Smooth muscle cell (in vitro differentiated cells): ENCODE results near the gene DCLK1. TPM values are rescaled to one million over a fixed set of nuclear protein-coding genes. Genes with fewer than 3 reads are reported as not detected.

Source experiments
- DNase-seq: peaks from one replicate; lab custom pipeline; 2025; ENCODE audit not compliant: unreplicated experiment; lab: John Stamatoyannopoulos, UW
- H2AFZ ChIP-seq: fragments of 200-600 bp; sonication (generic); 2 replicates; pipeline ENCODE4 v1.6.0; 2016; ENCODE audit warnings: antibody characterized with exemption, low read depth, mild to moderate bottlenecking
- H3F3A ChIP-seq: fragments of 200-600 bp; sonication (generic); 2 replicates; pipeline ENCODE4 v1.6.0; 2017; ENCODE audit warnings: antibody characterized with exemption, low read depth
- H3K27ac ChIP-seq: fragments of 200-600 bp; sonication (generic); 2 replicates; pipeline ENCODE4 v1.5.1; 2016; ENCODE audit warnings: low read depth, mild to moderate bottlenecking
- H3K27me3 ChIP-seq: fragments of 200-600 bp; sonication (generic); 2 replicates; pipeline ENCODE4 v1.6.1; 2016; ENCODE audit warnings: low read depth, mild to moderate bottlenecking
- H3K36me3 ChIP-seq: fragments of 200-600 bp; sonication (generic); 2 replicates; pipeline ENCODE4 v1.5.1; 2016; ENCODE audit warnings: low read depth
- H3K4me1 ChIP-seq: fragments of 200-600 bp; sonication (generic); 2 replicates; pipeline ENCODE4 v1.5.1; 2016; ENCODE audit warnings: low read depth
- H3K4me2 ChIP-seq: fragments of 200-600 bp; sonication (generic); 2 replicates; pipeline ENCODE4 v1.6.0; 2016; ENCODE audit warnings: mild to moderate bottlenecking
- H3K4me3 ChIP-seq: fragments of 200-600 bp; sonication (generic); 2 replicates; pipeline ENCODE4 v1.5.1; 2016; ENCODE audit warnings: mild to moderate bottlenecking
- H3K79me2 ChIP-seq: fragments of 200-600 bp; sonication (generic); 2 replicates; pipeline ENCODE4 v1.6.0; 2016; ENCODE audit warnings: low read depth, mild to moderate bottlenecking
- H3K9ac ChIP-seq: fragments of 200-600 bp; sonication (generic); 2 replicates; pipeline ENCODE4 v1.6.0; 2016; ENCODE audit warnings: low read depth
- H3K9me3 ChIP-seq: fragments of 200-600 bp; sonication (generic); replicated peaks from 2 replicates; pipeline ENCODE4 v1.5.1; 2016; ENCODE audit warnings: low read depth
- H4K20me1 ChIP-seq: fragments of 200-600 bp; sonication (generic); 2 replicates; pipeline ENCODE4 v1.6.0; 2016; ENCODE audit warnings: low read depth
- WGBS: methylation state at CpG from one replicate; pipeline ENCODE4 v1.1.7; 2016; ENCODE audit warnings: low lambda C conversion rate; 5-methylcytosine and 5-hydroxymethylcytosine counted together
- polyA plus RNA-seq: library from polyadenylated mRNA; unstranded; fragments of >200 nt; fragmentation: Nextera tagmentation; extraction: Ambion mirVana; gene quantifications from 2 replicates; pipeline ENCODE4 v1.2.1, GENCODE V29; 2016
- total RNA-seq: library from RNA; depleted of rRNA; stranded (reverse); fragments of >200 nt; gene quantifications from 2 replicates; pipeline ENCODE4 v1.2.3, GENCODE V29; 2014
- TF ChIP-seq, protein P1 (sequence below): fragments of 200-600 bp; sonication (generic); IDR thresholded peaks from 2 replicates; pipeline ENCODE4 v1.5.1; 2017; ENCODE audit warnings: borderline replicate concordance, mild to moderate bottlenecking, antibody characterized with exemption; ENCODE audit not compliant: insufficient read depth, poor library complexity, severe bottlenecking

DCLK1 gene
- total and polyA plus RNA-seq, 2 experiments from 2014 or later: 0.72 TPM; not detected in 1

DNA sequence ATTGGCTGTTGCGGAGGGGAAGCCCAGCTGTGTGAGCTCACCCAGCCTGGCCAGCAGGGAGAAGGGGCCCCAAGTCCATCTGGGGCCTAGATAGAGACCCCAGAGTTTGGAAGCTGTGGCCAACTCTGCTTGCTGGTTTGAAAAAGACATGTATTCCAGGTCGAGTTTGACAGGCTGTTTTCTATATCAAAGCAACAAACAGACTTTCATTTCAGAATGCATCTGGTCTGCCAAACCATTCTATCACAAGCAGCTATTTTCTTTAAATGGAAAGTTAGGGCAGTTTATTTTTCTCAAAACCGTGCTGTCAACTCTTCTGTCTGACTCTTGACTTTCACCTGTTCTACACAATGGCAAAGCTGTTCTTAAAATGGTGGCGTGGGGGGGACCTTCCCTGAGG is 185.8 kb downstream of the DCLK1 start:
- Histone ChIP-seq H3K79me2 (no peaks in the 10 kb centered on the region), H2AFZ (no peak overlapping the region), H4K20me1 (no peaks in the 10 kb centered on the region), H3K4me2 (no peak overlapping the region), H3K4me1 (no peaks in the 10 kb centered on the region), H3K36me3 (no peaks in the 10 kb centered on the region), H3K27ac (no peak overlapping the region), H3K27me3 (no peaks in the 10 kb centered on the region), H3K9ac (no peak overlapping the region), H3F3A (no peaks in the 10 kb centered on the region), H3K4me3 (no peak overlapping the region), H3K9me3 (no peaks in the 10 kb centered on the region)
- whole genome bisulfite sequencing: 89% methylated on average over 4 of the region's 4 CpGs
- TF ChIP-seq, protein P1, sequence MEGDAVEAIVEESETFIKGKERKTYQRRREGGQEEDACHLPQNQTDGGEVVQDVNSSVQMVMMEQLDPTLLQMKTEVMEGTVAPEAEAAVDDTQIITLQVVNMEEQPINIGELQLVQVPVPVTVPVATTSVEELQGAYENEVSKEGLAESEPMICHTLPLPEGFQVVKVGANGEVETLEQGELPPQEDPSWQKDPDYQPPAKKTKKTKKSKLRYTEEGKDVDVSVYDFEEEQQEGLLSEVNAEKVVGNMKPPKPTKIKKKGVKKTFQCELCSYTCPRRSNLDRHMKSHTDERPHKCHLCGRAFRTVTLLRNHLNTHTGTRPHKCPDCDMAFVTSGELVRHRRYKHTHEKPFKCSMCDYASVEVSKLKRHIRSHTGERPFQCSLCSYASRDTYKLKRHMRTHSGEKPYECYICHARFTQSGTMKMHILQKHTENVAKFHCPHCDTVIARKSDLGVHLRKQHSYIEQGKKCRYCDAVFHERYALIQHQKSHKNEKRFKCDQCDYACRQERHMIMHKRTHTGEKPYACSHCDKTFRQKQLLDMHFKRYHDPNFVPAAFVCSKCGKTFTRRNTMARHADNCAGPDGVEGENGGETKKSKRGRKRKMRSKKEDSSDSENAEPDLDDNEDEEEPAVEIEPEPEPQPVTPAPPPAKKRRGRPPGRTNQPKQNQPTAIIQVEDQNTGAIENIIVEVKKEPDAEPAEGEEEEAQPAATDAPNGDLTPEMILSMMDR: no peak
- no peak for DNase-seq

DNA sequence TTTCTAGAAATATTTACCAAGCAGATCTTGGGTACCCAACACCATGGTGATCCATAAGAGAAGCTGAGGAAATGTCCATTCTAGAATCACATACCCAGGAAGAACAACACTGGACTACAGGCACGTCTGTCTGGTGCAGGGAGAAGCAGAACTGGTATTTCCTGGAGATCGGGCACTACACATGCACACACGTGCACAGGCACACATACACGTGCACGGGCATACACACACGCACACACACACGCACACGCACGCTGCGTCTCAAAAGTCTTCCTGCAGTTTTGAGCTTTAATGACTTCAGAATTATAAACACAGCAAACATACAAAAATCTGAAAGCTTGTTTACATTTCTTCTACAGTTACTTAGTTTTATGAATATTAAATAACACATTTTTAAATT is 189.8 kb downstream of the DCLK1 start:
- H3K4me3 ChIP-seq: no peak overlapping the region
- H3K79me2 ChIP-seq: no peaks in the 10 kb centered on the region
- H3K36me3 ChIP-seq: no peaks in the 10 kb centered on the region
- H3K9ac ChIP-seq: no peak overlapping the region
- no peaks in the 10 kb centered on the region for H3K4me1 ChIP-seq
- no peaks in the 10 kb centered on the region for H3K9me3 ChIP-seq
- DNase-seq: no peak
- TF ChIP-seq, protein P1: no peak
- H3K4me2 ChIP-seq: no peak overlapping the region
- H3K27ac ChIP-seq: no peak overlapping the region
- no peak overlapping the region for H2AFZ ChIP-seq
- no peaks in the 10 kb centered on the region for H3F3A ChIP-seq
- WGBS: 96% methylated on average over 10 of the region's 10 CpGs
- no peaks in the 10 kb centered on the region for H4K20me1 ChIP-seq
- H3K27me3 ChIP-seq: no peaks in the 10 kb centered on the region

DNA sequence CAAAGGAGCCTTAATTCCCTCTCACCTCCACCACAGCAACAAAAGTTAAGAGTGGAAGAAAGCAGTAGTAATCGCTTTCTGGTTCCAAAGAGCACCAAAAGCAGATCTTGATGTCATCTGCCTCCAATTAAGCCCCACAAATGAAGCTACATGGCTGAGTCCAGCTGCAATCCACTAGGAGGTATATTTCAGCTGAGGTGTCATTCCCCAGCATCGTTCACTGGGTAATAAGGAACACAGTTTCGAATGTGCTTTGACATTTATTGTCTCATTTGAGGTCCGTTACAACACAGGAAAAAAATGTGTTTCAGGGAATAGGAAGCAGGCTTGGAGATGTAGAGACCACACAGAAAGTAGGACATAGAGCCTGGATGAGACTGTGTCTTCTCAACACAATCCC is 190.4 kb downstream of the DCLK1 start:
- H3K4me2 ChIP-seq: no peak overlapping the region
- no peaks in the 10 kb centered on the region for H4K20me1 ChIP-seq
- no peaks in the 10 kb centered on the region for H3K36me3 ChIP-seq
- no peak overlapping the region for H3K4me3 ChIP-seq
- H3F3A ChIP-seq: no peaks in the 10 kb centered on the region
- no peaks in the 10 kb centered on the region for H3K27me3 ChIP-seq
- TF ChIP-seq, protein P1: no peak
- H3K9me3 ChIP-seq: no peaks in the 10 kb centered on the region
- 84% methylated on average over 4 of the region's 4 CpGs for WGBS
- DNase-seq: no peak
- no peak overlapping the region for H3K9ac ChIP-seq
- H2AFZ ChIP-seq: no peak overlapping the region
- H3K79me2 ChIP-seq: no peaks in the 10 kb centered on the region
- no peak overlapping the region for H3K27ac ChIP-seq
- no peaks in the 10 kb centered on the region for H3K4me1 ChIP-seq

DNA sequence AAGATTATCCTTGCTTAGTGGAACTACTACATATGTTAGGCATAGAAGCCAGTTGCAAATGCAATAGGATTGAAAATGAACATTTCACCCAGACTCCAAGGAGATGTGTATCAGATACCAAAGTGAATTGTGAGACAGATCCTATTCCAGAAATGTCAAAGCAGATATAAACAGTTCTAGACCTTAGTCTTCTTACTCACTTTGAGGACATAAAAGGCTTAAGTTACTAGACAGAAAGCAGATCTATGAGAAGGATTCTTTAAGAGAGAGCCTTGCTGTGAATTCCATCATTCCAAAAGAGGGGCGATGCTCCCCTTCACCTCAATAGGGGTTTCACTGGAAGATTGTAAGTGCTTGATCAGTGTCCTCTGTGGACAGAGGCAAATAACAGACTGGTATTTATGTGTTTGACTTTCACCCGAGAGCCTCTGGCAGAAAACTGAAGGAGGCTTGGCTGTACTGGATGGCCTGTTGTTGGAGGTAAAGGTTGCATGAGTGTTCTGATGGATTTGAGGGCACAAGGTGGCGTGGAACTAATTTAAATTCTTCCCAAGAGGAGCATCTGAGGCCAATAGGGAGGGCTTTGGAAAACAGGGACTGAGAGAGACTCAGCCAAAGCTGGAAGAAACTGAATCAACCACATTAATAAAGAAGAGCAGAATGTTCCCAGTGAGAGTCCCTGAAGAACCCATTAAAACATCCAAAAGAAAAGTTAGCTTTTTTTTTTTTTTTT is 194.8 kb downstream of the DCLK1 start:
- no peaks in the 10 kb centered on the region for H3K9me3 ChIP-seq
- no peaks in the 10 kb centered on the region for H3K27me3 ChIP-seq
- no peaks in the 10 kb centered on the region for H3K4me1 ChIP-seq
- 81% methylated on average over 3 of the region's 3 CpGs for WGBS
- H3K36me3 ChIP-seq: no peaks in the 10 kb centered on the region
- no peak overlapping the region for H3K4me2 ChIP-seq
- no peak overlapping the region for H3K9ac ChIP-seq
- TF ChIP-seq, protein P1: no peak
- H4K20me1 ChIP-seq: no peaks in the 10 kb centered on the region
- no peak for DNase-seq
- no peak overlapping the region for H3K4me3 ChIP-seq
- no peaks in the 10 kb centered on the region for H3K79me2 ChIP-seq
- no peaks in the 10 kb centered on the region for H3F3A ChIP-seq
- no peak overlapping the region for H3K27ac ChIP-seq
- H2AFZ ChIP-seq: no peak overlapping the region
